DMS153 treated with DMSO at 0.1 percent for 48 hours (cell line): Measurements from ENCODE around the gene MOB3B.

ENCODE experiments used
- DNase-seq: peaks from one replicate; lab custom pipeline; 2025; ENCODE audit not compliant: unreplicated experiment; lab: John Stamatoyannopoulos, UW

MOB3B gene

DNA sequence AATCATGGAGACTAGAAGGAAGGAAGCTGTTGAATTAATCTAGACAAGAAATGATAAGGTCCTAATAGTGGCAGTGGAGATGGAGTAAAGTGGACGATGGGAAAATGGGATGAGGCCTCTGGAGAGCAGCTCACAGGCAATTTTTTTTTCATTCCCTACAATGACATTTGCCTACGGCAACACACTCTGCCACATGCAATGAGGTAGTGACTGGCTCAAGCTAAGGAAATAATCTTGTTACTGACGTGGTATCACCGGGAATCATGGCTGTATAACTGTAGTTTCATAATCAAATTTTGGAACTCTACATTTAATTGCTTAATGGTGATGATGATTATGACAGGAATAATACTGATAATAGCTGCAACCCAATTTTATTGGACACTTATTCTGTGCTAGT is 12.1 kb upstream of the MOB3B start:
- no peak for DNase-seq

DNA sequence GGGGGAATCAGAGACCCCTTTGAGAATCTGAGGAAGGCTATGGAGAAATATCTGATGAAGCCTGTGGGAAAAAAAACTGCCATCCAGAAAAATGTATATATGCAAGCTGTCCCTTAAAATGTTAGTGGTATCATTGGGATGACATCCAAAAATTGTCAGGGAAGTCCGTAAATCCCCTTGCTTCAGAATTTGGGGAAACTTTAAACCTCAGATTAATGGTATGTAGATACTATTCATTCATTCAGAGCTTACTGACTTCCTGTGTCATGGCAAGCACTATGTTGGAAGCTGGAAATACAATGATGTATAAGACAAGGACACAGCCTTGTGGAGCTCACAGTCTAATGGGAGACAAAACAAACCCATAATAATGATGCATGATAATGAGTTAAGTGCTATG is 10.9 kb upstream of the MOB3B start:
- DNase-seq: no peak

DNA sequence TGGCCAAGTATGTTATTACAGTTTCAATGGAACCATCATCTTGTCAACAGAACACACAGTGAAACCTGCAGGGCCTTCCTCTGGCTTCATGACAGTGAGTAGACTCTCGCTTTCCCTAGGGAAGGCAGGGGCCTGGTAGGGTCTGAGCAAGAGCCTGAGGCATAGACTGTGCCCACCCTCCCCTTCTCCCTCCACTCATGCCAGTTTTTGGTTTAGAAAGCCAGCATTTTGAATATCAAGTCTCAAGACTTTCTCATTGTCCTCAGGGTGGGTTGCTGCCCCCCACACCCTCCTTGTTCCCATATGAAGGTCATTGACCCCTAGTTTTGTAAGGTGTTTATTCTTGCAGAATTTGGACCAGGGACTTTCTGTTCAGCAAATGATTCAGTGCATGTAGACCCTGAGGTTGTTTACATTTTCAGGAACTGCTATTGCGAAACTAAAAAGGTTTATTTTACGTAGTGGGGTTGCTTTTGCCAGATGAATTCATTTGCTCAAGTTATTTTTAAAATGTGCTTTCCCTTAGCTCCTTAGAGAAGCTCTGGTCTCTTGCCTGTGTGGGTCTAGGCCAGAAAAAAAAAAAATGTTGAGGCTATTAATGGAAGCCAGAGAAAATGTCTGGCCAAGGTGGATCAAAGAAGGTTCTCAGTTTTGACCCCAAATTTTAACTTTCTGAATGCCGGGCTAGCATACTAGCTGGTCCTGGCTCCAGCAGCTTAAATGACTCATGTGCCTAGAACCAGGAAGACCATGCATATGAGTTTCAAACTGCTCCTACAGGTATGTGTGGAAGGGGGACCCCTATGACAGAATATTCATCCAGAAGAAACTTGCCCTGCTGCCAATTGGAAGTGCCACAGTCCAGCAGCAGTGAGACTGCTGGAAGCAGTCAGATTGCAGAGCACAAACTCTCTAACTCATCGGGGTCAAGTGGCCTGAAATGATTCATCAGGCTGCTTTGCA is 10.1 kb upstream of the MOB3B start:
- no peak for DNase-seq

DNA sequence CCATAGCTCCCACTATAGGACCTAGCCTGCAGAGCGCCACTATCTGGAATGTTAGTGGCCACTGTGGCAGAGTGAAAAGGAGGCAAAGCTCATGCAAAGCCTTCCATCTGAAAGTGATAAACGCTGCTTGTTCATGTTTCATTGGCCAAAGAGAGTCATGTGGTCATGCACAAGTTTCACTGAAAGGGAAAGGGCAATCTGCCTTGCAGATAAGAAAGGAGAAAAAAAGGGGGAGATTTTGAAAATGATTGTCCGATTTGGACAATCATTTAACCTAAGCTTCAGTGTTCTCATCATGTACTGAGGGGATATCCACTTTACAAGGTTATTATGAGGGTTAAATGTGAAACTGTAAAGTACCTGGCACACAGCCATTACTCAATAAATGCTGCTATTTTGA is 9.0 kb upstream of the MOB3B start:
- DNase-seq: no peak

DNA sequence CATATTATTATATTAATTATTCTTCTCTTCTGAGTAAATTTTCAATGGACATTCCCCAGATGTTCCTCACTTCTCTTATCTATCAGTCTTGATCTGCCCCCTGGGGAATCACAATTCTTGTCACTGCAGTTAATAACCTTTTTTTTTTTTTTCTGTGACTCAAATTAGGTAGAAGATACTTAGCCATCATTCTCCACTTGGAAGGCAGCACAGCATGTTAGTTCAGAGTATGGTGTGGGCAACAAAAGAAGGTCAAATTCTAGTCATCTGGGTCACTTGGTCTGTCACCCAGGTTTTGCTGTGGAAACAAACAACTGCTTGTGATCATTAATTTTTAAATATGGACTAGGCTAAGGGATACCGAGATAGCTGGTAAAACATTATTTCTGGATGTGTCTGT is 8.1 kb upstream of the MOB3B start:
- DNase-seq: no peak

DNA sequence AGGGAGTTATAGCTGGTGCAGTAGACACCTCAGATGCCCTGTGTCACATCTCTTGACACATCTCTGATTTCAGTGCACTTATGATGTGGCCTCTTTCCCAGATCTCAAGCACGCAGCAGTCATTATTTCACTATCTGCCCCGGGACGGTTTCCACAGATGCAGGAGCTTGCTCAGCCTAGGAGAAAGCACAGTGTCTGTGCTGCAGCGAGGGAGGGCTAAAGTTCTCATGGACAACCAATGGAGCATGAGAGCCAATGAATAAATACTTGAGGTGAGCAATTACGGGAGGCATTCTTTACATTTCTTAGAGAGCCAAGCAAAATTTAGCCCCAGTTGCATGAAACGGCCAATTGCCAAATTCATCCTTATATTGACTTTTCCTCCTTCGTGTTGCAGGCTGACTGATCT is 7.4 kb upstream of the MOB3B start:
- DNase-seq: no peak

DNA sequence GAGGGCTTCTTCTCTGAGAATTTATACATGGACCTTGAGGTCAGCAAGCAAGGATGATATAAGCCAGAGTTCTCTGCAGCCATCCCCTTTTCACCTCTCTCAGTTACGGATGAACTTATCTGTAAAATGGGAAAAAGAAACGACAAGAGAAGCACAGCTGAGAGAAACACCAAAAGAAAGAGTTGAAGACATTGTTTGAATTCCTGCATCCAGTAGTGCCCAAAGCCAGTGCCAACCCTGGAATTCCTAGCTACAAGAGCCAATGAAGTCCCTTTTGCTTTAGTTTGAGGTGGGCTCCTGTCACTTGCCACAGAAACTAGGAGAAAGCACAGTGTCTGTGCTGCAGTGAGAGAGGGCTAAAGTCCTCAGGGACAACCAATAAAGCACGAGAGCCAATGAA is 6.6 kb upstream of the MOB3B start:
- no peak for DNase-seq

DNA sequence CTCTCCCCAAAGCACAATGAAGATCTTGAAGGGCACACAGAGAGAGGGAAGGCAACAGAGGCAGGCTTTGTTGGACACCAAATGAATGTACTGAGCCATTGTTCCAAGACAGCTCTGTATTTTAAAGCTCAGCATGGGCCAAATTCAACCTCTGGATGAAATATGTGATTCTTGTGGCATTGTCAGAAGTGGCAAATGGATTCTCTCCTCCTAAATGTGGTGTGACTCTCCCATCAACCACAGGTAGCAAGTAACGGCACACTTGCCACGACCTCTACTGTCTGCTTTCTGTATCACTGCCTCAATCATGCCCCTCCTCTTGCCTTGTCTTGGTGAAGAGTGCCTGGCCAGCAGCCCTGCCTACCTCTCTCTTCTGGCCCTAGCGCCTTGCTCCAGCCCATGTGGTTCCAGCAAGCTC is 6.1 kb upstream of the MOB3B start:
- no peak for DNase-seq

DNA sequence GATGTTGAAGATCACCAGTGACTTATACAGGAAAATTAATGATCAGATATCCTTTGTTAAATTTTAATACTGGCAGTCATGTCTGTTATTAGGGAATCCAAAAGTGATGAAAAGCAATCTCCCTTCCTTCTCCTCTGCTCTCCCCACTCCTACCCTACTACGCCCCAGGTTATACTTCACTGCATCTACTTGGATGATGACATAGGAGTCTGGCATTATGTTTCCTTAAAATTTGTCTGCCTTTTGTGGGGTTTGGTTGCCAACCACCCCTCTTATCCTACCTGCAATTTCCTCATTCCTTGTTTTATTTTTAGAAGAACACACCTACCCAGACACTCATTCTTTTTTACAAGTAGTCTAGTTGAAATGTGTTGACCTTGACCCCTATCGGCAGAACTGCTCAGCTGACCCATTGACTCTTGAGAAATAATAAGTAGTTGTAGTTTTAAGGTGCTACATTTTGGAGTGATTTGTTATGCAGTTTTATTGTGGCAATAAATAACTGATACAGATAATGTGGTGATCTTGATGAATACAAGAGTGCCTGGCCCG is 5.1 kb upstream of the MOB3B start:
- DNase-seq: no peak

DNA sequence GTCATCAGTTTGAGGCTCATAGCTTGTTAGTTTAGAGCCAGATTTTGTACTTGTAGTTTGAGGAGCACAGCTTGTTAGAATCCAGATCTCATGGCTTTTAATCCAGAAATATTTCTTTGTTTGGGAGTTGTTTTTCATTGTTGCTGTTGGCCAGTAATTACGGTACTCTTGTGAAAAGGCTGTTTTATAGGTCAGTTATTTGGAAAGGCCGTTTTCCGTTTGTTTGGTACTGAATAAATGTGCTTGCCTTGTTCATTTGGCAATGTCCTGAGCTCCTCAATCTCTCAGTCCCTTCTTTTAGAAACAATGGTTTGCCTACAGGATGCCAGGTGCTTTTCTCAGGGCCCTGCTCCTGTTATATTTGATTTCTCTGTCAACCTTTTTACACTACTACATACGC is 4.5 kb upstream of the MOB3B start:
- no peak for DNase-seq

DNA sequence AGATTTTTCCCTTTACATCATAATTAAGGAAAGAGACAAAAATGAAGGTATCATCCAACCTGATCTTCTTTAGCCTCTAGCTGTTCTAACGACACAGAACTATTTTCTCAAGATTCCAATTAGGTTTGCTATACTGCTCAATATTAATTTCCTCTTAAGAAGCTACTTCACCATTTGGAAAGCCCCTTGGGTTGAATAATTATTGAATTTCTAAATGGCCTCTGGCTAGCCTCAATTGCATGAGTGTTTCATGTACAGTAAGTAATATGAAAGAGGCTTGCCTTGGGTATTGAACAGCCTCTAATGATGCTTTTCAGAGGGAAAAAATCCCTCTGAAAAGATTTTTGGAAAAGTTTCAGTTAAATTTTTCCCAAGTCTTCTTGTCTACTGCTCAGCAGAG is 3.7 kb upstream of the MOB3B start:
- DNase-seq: no peak

DNA sequence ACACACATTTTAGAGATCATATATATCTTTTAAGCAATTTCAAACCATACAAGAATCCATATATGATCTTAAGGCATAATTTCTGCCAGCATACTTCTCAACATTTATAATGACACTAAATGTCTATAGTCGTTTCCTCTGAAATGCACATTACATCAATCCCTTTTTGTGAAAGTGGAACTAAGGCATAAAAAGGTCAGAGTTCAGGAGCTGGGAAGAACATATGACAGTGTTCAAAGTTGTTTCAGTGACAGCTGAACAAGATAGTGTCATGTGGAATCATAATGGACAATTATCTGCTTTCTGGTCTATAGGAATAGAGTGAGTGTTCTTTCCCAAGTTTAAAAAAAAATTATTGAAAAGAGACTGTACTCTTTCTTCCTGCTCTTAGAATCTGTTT is 2.4 kb upstream of the MOB3B start:
- DNase-seq: no peak

DNA sequence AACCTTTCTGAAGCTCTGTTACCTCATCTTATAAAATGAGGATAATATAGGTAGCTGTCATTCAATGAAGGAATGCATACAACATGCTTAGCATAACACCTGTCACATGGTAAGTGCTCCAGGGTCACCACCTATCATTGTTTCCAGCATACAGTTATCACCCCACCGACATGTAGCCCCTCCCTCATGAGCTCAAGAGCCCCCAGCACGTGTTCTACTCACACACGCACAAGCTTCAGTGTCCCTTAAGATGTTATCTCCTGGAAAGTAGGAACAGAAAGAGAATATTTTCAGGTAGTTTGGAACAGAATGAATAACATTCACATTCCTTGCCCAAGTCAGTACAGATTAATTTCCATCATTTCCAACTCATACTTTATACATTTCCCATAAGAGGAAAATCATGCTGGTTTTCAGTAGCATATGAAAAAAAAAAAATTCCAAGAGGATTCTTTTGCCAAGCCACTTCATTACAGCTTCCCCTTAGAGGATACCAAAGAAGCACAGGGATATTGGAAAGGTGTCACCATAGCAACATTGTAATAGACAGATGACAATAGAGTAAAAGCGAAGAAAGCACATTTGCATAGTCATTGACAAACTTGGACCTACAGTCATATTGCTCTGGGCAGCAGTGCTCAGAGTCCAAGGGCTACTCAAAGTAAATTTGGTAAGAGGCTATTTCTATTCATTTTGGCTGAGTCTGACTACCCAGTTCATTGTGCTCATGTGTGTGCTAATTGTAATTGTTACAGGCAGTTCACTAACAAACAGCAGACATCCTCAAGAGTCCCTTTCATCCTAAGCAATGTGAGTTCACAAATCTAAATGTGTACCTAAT is 1.5 kb upstream of the MOB3B start:
- DNase-seq: no peak

DNA sequence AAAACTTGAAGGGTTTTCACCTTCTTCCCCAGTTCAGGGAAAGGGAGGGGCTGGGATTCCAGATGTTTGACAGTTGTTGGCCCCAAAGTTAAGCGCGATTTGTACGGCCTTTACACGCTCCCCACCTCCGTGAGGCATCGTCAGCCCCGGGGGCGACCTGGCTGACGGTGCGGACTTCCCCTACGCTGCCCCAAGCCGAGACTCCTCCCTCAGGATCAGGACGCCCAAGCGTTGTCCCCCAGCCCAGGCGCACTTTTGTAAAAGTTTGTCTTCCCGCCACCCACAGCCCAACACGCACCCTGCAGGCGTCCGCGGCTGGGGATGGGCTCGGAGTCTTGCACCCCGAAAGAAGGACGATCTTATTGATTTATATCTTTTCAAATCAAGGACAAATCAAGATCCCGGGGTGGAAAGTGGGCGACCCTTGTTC is 713 bp downstream of the MOB3B start:
- DNase-seq: no peak

DNA sequence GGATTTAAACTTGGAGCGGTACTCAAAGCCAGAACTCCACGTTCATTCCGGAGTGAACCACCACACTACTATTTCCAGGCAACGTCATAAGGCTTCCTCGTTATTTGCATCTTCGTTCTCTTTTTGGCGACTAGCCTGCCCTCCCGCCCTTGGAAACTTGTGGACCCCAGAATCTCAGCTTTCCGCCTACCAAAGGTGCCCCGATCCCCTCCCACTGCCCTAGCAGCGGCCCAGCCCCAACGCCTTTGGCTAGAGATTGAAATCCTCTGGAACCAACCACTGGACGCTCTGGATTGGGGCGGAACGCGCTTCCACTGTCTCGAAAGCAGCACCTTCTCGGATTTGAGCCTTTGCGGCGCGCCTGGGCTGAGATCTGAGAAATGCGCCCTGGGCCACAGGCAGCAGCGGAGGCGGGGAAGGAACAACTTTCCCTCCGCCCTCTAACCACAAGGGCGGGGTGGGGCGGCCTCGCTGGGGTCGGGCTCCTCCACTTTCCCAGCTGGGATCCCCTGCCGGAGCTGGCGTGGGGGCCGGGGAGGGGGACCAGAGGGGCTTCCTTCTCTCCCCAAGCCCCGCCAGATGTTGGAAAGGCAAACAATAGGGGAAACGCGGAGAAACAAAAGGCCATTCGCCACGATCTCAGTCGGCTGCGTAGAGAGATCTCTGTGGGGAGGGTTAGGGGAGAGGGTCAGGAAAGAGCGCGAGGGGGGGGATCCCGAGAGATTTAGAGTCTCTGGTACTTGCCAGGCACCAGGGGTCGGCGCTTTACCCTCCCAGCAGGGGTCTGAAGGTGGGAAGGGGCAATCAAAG is 1.3 kb downstream of the MOB3B start:
- DNase-seq: no peak

DNA sequence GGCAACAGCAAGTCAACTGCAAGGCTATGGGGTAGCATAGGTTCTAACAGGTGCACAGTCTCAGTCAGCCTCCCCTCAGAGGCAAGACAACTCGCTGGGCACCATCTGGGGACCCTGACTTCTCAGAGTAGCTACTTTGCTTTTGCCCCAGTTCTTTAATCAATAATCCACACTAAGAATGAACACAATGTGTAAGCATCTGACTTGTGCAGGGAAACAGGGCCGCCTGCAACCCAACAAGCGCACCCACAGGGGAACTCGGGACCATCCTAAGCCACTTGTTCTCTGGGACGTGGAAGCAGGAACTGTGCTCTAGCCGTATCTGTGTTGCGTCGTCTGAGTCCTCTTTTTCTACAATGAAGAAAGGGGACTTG is 1.9 kb downstream of the MOB3B start:
- no peak for DNase-seq

DNA sequence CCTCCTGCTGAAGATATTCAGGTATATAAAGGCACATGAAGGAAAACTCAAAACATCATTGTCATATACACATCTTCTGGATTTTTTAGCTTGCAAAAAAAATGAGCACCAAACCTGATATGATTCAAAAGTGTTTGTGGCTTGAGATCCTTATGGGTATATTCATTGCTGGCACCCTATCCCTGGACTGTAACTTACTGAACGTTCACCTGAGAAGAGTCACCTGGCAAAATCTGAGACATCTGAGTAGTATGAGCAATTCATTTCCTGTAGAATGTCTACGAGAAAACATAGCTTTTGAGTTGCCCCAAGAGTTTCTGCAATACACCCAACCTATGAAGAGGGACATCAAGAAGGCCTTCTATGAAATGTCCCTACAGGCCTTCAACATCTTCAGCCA is 5.4 kb downstream of the MOB3B start, which contains the start of gene IFNK:
Gene IFNK, plus strand, starts transcription at position 55 of the 400 bp plus-strand sequence. Its CDS starts 47 bp downstream, at position 102.
- no peak for DNase-seq

DNA sequence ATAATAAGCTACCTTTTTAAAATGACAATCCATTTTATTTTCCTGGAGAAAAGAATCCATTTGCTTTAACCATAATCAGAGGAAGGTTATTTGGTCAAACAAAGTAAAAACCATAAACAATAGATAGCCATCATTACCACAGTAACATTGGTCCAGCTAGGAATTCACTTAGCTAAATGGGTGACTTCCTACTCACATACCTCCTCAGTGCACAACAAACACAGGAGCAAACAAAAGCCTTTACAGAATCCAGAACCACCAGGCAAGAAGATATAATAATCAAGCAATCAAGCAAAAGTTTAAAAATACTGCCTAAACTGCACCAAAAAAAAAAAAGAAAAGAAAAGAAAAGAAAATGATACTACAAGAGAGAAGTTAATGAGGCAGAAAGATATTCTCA is 6.5 kb downstream of the MOB3B start:
- DNase-seq: no peak

DNA sequence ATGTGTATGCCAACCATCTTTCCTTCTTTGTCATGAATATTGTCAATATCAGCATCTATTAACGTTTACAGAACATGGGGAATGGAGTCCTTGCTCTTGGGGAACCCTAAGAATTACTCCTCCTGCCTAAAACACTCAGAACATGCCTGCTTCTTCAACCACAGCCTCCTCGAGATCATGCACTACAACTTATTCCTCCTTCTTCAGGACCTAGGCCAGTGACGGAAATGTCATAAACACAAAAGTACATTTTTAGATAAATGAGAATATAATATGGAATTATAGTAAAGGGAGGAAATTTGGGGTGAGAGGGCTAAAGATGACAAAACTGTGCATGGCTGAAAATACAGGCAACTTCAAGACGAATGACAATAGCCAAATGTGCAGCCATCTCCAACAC is 8.6 kb downstream of the MOB3B start:
- DNase-seq: no peak

DNA sequence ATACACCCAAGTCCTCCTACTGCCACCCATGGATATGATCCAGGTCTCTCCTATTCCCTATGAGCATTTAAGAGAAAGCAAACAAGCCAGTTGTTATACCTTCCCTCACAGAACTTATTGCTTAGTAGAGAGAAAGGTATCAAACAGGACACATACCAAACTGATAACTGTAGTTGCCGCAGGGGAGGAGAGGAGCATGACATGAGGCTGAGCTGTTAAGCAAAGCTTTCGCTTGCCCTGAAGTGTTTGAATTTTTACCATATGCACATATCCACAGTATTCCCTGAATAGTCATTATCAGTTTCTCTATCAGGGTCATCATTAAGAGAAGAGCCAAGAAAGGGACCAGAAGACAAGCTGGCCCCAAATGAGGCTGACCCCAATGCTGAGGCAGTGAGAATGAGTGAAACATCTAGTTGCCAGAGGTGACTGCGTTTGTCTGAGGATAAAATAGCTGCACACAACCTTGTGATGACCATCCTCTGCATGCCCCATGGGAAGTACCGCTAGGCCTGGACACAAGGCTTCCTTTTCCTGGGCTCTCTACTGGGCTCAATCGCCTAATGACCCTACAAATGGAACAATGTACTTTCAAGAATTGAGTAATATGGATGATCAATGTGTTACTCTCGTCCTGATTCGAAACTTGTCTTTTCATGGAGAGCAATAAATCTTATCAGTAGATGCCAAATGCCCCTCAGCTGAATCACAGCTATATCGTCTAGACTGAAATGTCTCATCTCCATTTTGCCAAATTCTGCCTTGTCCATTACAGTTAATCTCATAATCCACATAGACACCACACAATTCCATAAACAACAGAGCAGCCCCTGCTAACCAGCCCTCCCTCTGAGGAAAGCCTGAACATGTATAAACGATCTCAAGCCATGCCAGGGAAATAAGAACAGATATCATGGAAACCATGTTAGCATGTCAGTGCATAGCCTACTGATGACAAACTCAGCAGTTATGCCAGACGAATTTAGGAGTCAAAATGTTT is 9.8 kb downstream of the MOB3B start:
- no peak for DNase-seq
